Stimulated activated CD4-positive, alpha-beta T cell treated with anti-CD3 and anti-CD28 coated beads, Interleukin-12 subunit alpha, Interleukin-12 subunit beta, amount 100 ng/mL, for 24 hours (primary cell): ENCODE measurements around the gene TMX1.

ENCODE experiments used
- DNase-seq, 2 experiments: peaks; one replicate each; pipeline ENCODE4 v3.0.0-alpha.2; 2020; ENCODE audit warnings: low read depth in 2 of 2

The TMX1 gene

GRCh38 chr14:51242545-51243490 lies 2.8 kb downstream of the TMX1 start:
- DNase-seq, result no peak

DNA sequence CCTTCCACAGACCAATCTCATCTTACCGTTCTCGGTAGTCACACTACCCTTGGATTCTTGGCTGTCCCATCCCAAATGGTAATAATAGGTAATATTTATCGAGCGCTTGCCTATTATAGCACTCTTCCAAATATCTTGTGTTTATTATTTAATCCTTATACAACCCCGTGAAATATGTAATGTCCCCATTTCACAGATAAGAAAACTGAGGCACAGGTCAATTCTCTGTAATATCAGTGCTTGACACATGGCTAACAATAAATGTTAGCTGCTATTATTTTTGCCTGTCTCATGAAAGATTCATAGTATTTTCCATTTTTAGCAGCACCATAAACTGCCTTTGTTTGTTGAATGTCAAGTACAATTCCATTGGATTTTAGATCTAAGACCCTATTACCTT lies 4.5 kb downstream of the TMX1 start:
- no peak for DNase-seq

- DNase-seq, result no peak
Observed at GRCh38 chr14:51246032-51246431, 6.0 kb downstream of the TMX1 start.

- DNase-seq, result no peak
Observed at GRCh38 chr14:51248016-51248987, 8.3 kb downstream of the TMX1 start.

- no peak for DNase-seq
Observed at GRCh38 chr14:51251486-51251885, 11.4 kb downstream of the TMX1 start.

- DNase-seq, result no peak
Observed at GRCh38 chr14:51253880-51254279, 13.8 kb downstream of the TMX1 start.

DNA sequence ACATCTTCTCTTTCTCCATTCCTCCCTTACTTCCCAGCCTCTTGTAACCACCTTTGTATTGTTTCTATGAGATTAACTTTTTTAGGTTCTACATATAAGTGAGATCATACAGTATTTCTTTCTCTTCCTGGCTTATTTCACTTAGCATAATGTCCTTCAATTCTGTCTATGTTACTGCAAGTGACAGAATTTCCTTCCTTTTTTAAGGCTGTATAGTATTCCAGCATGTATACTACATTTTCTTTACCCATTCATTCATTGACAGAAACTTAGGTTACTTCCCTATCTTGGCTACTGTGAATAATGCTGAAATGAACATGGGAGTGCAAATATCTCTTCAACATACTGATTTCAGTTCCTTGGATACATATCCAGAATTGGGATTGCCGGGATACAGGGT lies 18.2 kb downstream of the TMX1 start:
- no peak for DNase-seq

DNA sequence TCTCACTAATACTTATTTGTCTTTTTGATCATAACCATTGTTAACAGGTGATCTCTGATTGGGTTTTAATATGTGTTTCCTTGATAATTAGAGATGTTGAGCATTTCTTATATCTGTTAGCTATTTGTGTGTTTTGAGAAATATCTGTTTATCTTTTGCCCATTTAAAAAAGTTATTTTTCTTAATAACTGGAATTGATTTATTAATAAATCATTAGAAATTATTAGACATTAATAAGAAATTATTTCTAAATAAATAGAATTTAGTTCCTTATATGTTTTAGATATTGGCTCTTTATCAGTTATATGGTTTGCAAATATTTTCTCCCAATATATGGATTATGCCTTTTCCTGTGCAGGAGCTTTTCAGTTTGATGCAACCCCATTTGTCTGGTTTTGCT lies 18.7 kb downstream of the TMX1 start:
- DNase-seq, result no peak

GRCh38 chr14:51260225-51260624 lies 20.2 kb downstream of the TMX1 start:
- no peak for DNase-seq

- no peak for DNase-seq
Observed at GRCh38 chr14:51261151-51261550, 21.1 kb downstream of the TMX1 start.

GRCh38 chr14:51262868-51263267 lies 22.8 kb downstream of the TMX1 start:
- DNase-seq, result no peak

GRCh38 chr14:51269634-51270033 lies 29.6 kb downstream of the TMX1 start:
- DNase-seq, result no peak

DNA sequence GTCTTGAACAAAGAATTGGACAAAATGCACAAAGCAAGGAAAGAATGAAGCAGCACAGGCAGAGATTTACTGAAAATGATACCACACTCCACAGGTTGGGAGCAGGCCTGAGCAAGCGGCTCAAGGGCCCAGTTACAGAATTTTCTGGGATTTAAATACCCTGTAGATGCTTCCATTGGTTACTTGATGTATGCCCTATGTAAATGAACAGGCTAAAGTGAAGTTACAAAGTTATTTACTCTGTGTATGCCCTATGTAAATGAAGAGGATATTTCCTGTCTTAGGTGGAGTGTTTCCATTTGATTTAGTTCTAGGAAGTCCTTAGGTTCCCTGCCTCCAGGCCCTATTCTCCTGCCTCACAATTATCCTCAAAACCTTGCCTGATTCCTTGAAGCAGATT lies 36.6 kb downstream of the TMX1 start:
- no peak for DNase-seq

- no peak for DNase-seq
Observed at GRCh38 chr14:51277753-51278415, 37.8 kb downstream of the TMX1 start.

GRCh38 chr14:51282517-51282916 lies 42.5 kb downstream of the TMX1 start:
- DNase-seq, result no peak

DNA sequence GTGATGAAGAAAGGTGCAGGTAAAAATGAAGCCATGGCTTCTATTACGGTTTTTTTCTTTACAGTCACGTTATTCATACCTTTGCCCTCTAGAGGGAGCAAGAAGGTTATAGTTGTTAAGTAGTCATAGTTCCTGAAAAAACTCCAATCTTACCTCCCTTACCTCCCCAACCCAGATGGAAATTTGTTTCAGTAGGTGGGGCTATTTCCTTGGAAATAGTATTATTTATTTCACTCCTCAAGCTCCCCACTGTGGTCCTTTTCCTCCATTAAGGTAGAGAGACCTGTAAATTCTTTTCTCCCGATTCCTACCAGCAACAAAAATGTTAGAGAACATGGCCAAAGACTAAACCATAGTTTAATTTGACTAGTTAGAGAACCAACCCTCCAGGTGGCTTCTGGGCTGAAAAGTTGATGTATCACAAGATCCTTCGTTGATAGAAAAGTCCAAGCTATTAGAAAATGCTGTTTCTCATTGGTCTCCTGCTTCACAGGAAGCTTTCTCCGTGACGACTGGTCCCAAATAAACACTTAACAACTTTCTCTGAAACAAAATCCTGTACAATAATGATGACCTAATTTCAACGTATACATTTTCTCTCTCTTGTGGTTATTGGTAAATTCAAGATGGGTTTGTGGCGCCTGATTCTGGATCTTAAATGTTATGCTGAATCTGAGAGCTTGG lies 43.5 kb downstream of the TMX1 start:
- no peak for DNase-seq

GRCh38 chr14:51284241-51284640 lies 44.2 kb downstream of the TMX1 start:
- no peak for DNase-seq

- DNase-seq, result no peak
Observed at GRCh38 chr14:51285120-51285519, 45.1 kb downstream of the TMX1 start.

- no peak for DNase-seq
Observed at GRCh38 chr14:51289169-51289568, 49.1 kb downstream of the TMX1 start.

DNA sequence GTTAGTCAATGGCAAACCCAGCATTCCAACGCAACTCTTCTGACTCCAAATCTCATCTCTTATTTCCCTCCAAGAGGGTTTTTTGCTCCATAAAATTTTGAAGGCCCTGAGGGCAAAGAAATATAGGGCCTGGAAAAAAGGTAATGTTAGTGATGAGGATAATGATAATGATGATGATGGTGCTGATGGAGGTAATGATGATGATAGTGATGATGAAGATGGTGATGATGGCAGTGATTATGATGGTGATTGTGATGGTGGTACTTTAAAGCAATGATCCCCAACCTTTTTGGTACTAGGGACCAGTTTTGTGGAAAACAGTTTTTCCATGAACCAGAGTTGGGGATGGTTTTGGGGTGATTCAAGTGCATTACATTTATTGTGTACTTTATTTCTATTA lies 50.1 kb downstream of the TMX1 start:
- no peak for DNase-seq

GRCh38 chr14:51291016-51291415 lies 51.0 kb downstream of the TMX1 start:
- no peak for DNase-seq
